ENCODE measurements around the gene PCOLCE2.
A peak's percentile ranks its signal among the peaks of the same experiment; 100 is the strongest.

PCOLCE2 gene, protein sequence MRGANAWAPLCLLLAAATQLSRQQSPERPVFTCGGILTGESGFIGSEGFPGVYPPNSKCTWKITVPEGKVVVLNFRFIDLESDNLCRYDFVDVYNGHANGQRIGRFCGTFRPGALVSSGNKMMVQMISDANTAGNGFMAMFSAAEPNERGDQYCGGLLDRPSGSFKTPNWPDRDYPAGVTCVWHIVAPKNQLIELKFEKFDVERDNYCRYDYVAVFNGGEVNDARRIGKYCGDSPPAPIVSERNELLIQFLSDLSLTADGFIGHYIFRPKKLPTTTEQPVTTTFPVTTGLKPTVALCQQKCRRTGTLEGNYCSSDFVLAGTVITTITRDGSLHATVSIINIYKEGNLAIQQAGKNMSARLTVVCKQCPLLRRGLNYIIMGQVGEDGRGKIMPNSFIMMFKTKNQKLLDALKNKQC

DNA sequence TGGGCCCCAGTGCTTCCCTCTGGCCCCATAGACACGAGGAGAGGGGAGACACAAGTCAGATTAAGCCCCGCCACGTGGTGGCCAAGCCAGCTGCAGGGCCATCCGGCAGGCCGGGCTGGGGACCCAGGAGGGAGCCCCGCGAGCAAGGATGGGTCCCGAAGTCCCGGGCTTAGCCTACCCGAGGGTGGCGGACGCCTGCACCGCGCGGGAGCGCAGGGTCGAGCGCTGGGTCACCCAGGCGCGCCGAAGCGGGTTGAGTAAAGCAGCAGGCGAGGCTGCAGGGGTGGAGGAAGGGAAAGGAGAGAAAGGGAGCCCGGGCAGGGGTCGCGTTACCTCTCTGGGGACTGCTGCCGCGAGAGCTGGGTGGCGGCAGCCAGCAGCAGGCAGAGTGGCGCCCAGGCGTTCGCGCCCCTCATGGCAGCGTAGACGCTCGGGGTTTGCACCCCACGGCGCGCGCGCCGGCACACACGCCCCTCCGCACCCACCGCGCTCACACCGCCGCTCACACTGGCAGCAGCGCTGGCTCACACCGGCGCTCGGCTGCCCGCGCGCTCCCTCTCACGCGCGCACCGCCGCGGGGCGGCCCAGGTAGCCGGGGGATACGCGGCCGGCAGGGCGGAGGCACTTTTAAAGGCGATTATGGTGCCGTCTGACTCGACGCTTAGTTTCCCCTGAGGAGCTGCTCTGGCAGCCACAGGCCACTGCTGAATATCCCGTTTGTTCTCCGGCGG is at the start of gene PCOLCE2:
Gene PCOLCE2 (minus strand): TSS at position 603 of the 731 bp plus-strand sequence. CDS start 187 bp downstream, at position 416.
- peak within 1 kb of the TSS; percentile 63 for H3K4me3 ChIP-seq (ENCODE audit: low read depth, low read length)

DNA sequence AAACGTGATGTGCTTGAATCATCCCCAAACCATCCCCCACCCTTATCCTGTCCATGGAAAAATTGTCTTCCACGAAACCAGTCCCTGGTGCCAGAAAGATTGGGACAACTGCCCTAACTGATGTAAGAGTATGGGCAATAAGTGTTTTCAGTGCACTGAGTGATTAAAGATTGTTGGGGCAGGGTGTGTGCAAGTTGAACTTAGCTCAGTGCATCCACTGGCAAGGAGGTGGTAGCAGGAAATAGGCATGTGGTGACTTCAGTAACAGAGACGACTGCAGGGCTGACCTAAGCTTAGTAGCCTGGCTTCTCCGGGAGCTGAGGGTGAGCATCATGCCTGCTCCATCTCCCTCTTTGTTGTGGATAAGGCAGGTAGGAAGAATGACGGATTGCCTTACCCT is 47.1 kb upstream of the PCOLCE2 start:
- H3K4me3 ChIP-seq (ENCODE audit: low read depth, low read length) = no peak overlapping the region

GRCh38 chr3:142934887-142935269 is 46.0 kb upstream of the PCOLCE2 start:
- no peak overlapping the region for H3K4me3 ChIP-seq (ENCODE audit: low read depth, low read length)

- no peak overlapping the region for H3K4me3 ChIP-seq (ENCODE audit: low read depth, low read length)
Measured at GRCh38 chr3:142934128-142934886, 45.4 kb upstream of the PCOLCE2 start.

GRCh38 chr3:142931222-142931621 is 42.3 kb upstream of the PCOLCE2 start:
- no peak overlapping the region for H3K4me3 ChIP-seq (ENCODE audit: low read depth, low read length)

- no peak overlapping the region for H3K4me3 ChIP-seq (ENCODE audit: low read depth, low read length)
Measured at GRCh38 chr3:142930463-142930862, 41.6 kb upstream of the PCOLCE2 start.

DNA sequence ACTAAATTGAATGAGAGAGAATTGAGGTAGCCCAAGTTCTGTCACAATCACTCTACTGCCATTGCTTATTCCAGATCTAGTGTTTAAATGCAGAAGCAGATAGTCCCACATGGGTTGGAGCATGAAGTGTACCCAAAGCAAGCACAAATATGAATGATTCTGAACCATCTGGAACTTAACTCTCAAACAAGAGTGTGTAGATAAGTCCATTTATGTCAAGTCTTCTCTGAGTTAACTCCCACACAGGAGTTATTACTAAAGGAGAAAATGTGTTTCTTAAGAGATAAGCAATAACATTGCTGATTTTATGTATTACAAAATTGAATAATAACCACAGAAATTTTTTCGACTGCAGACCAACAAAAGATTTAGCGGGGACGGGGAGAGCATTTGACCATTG is 41.0 kb upstream of the PCOLCE2 start:
- no peak overlapping the region for H3K4me3 ChIP-seq (ENCODE audit: low read depth, low read length)

GRCh38 chr3:142929109-142929508 is 40.2 kb upstream of the PCOLCE2 start:
- H3K4me3 ChIP-seq (ENCODE audit: low read depth, low read length) = no peak overlapping the region

- H3K4me3 ChIP-seq (ENCODE audit: low read depth, low read length) = no peak overlapping the region
Measured at GRCh38 chr3:142926368-142926944, 37.6 kb upstream of the PCOLCE2 start.

- no peak overlapping the region for H3K4me3 ChIP-seq (ENCODE audit: low read depth, low read length)
Measured at GRCh38 chr3:142925140-142925539, 36.3 kb upstream of the PCOLCE2 start.

- no peak overlapping the region for H3K4me3 ChIP-seq (ENCODE audit: low read depth, low read length)
Measured at GRCh38 chr3:142923694-142924093, 34.8 kb upstream of the PCOLCE2 start.

DNA sequence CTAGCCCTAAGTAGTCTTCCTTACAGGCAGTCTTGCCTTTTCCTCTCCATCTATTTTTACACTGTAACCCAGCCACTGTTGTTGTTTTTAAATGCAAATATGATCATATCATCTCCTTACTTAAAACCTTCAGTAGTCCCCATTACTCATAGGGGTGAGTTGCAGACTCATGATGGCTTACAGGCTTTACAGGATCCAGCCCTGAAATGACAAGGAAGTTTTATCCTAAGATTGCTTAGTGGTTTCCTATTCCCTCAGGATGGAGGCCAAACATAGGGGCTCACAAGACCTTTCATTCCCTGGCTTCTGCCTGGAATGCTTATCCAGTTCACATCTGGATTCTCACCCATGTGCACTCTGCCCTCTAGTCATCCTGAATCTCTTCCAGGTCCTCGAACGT is 27.7 kb upstream of the PCOLCE2 start:
- no peak overlapping the region for H3K4me3 ChIP-seq (ENCODE audit: low read depth, low read length)

DNA sequence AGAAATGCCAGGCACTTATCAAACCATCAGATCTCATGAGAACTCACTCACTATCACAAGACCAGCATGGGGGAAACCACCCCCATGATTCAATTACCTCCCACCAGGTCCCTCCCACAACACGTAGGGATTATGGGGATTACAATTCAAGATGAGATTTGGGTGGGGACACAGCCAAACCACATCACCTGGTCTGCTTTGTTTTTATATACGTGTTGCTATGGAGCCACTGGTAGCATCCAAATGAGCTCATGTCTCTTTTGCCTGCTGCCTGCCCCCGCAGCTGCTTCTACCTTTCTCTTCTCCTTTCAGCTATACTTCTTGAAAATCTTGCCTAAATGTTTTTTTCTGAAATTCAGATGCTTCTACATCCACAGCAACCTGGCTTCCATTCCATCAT is 26.8 kb upstream of the PCOLCE2 start:
- H3K4me3 ChIP-seq (ENCODE audit: low read depth, low read length) = no peak overlapping the region

- H3K4me3 ChIP-seq (ENCODE audit: low read depth, low read length) = no peak overlapping the region
Measured at GRCh38 chr3:142914286-142914811, 25.5 kb upstream of the PCOLCE2 start.

DNA sequence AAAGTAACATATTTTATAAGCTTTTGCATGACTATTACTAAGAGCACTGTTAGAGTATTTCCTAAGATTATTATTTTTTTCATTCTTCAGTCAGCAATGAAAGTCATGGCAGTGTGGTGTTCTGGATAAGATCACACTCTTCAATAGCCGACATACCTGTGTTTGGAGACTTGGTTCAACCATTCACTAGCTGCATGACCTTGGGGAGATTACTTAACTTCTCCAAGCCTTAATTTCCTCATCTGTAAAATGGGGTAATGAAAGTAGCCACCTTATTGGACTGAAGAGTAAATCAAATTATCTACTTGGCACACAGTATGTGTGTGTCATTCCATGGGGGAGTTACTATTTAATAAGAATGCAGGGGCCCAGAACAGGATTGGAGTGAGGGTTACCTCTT is 24.5 kb upstream of the PCOLCE2 start:
- no peak overlapping the region for H3K4me3 ChIP-seq (ENCODE audit: low read depth, low read length)

- H3K4me3 ChIP-seq (ENCODE audit: low read depth, low read length) = no peak overlapping the region
Measured at GRCh38 chr3:142912402-142913172, 23.7 kb upstream of the PCOLCE2 start.

DNA sequence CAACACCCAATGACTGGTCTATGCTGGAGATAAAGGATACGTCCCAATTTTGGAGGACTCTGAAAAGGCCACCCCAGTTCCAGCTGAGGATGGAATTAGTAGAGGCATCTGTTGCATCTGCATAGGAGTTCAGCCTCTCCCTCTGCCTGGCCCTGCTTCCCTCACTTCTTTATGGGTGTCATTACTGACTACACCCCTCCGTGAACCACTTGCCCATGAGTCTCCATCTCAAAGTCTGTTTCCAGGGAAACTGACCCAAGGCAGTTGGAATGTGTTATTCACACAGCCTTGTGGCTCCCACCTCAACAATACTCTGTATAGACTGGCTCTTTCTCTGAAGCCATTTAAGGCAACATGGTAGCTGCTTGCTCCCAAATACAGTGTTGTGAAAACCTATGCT is 21.4 kb upstream of the PCOLCE2 start:
- no peak overlapping the region for H3K4me3 ChIP-seq (ENCODE audit: low read depth, low read length)

DNA sequence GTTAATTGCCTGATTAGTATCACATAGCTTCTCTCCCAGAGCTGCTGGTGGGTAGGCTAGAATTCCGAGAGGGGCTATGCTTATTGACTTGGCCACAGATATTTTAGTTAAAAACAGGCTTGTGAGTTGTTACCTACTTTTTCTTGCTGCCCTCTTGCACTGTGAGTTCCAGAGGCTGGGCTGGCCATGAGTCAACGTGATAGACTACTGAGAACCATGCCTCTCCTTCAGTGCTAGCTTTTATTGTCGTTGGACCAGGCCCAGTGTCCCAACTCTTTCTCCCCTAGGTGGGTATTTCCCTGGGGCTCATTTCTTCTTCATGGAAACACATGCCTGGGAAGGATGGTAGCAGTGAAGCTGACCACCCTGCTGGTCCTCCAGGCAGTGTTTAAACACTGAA is 20.4 kb upstream of the PCOLCE2 start:
- no peak overlapping the region for H3K4me3 ChIP-seq (ENCODE audit: low read depth, low read length)

GRCh38 chr3:142907996-142908395 is 19.1 kb upstream of the PCOLCE2 start:
- no peak overlapping the region for H3K4me3 ChIP-seq (ENCODE audit: low read depth, low read length)
